Natural killer cell (primary cell): Measurements from ENCODE around the gene MAPK8IP3. TPM values are rescaled to one million over a fixed set of nuclear protein-coding genes. Genes with fewer than 3 reads are reported as not detected.

Experiments
- ATAC-seq, 3 donors: fragments of 150-1000 bp in 2 of 3; fragments of 200-7000 bp in 1 of 3; cut with Tn5 transposase; 1 replicate in 1 of 3; 2 replicates in 2 of 3; pipeline ENCODE4 v1.10.0; 2021; ENCODE audit warnings: mild to moderate bottlenecking in 2 of 3, moderate library complexity in 2 of 3
- DNase-seq, 2 donors: peaks; one replicate each; pipeline versions ENCODE4 v3.0.0 to v3.0.0-alpha.2; 2013 to 2021; ENCODE audit warnings: mixed read lengths in 1 of 2
- H3K27ac ChIP-seq: one replicate; pipeline ENCODE4 v1.5.1; 2013; ENCODE audit warnings: mild to moderate bottlenecking, low read length
- H3K27me3 ChIP-seq: one replicate; pipeline ENCODE4 v1.6.1; 2013; ENCODE audit warnings: low read length; ENCODE audit not compliant: control insufficient read depth, insufficient read depth
- H3K36me3 ChIP-seq: one replicate; pipeline ENCODE4 v1.6.1; 2013; ENCODE audit warnings: low read length; ENCODE audit not compliant: control insufficient read depth, insufficient read depth
- H3K4me1 ChIP-seq: one replicate; pipeline ENCODE4 v1.6.1; 2013; ENCODE audit warnings: low read length; ENCODE audit not compliant: control insufficient read depth, insufficient read depth
- H3K4me3 ChIP-seq: one replicate; pipeline ENCODE4 v1.5.1; 2013; ENCODE audit warnings: low read length
- H3K9me3 ChIP-seq: one replicate; pipeline ENCODE4 v1.6.1; 2013; ENCODE audit warnings: low read length; ENCODE audit not compliant: control insufficient read depth, insufficient read depth
- H3K27ac Mint-ChIP-seq, 2 donors: one replicate each; pipeline ENCODE4 v1.8.0; 2022; ENCODE audit warnings: mild to moderate bottlenecking in 2 of 2, mixed read lengths in 2 of 2, moderate library complexity in 1 of 2
- H3K27me3 Mint-ChIP-seq, 2 donors: one replicate each; pipeline ENCODE4 v1.8.0; 2022; ENCODE audit warnings: low read depth in 2 of 2, mixed read lengths in 2 of 2
- H3K36me3 Mint-ChIP-seq: one replicate; pipeline ENCODE4 v1.8.0; 2022; ENCODE audit warnings: mixed read lengths
- H3K4me1 Mint-ChIP-seq, 2 donors: one replicate each; pipeline ENCODE4 v1.8.0; 2022; ENCODE audit warnings: mixed read lengths in 2 of 2
- H3K4me3 Mint-ChIP-seq: one replicate; pipeline ENCODE4 v1.8.0; 2022; ENCODE audit warnings: mild to moderate bottlenecking, moderate library complexity, mixed read lengths
- H3K9me3 Mint-ChIP-seq, 2 donors: one replicate each; pipeline ENCODE4 v1.8.0; 2022; ENCODE audit warnings: mixed read lengths in 2 of 2
- CTCF ChIP-seq: fragments of 200-600 bp; IDR thresholded peaks from one replicate; pipeline ENCODE4 v1.8.0; 2022; ENCODE audit warnings: antibody characterized with exemption
- WGBS: methylation state at CpG from one replicate; pipeline ENCODE4 v1.1.7; 2013; ENCODE audit warnings: missing lambda C conversion rate; ENCODE audit not compliant: insufficient coverage; 5-methylcytosine and 5-hydroxymethylcytosine counted together
- intact Hi-C: fragments of 100-400 bp; cut with micrococcal nuclease; formaldehyde crosslinking; loops from one replicate; pipeline ENCODE4 v1.14.2; 2022
- total RNA-seq, 4 donors: library from RNA; stranded (reverse); fragments of 120-200 nt in 1 of 4; gene quantifications; one replicate each; pipeline versions ENCODE4 v1.2.3 to v1.2.4, GENCODE V29; 2013 to 2022

MAPK8IP3 gene
- total RNA-seq, 3 donors from 2014 or later (not counting 1 experiment from before 2014, with no cell fraction given) = 272 to 291 (median 285) TPM

- Mint-ChIP-seq H3K4me1 (peaks cover 0 to 8% of the 10 kb centered on the region in 2 donors), H3K27me3 (no peaks in the 10 kb centered on the region), H3K4me3 (no peak overlapping the region), H3K9me3 (no peaks in the 10 kb centered on the region), H3K36me3 (peaks cover 13% of the 10 kb centered on the region), H3K27ac (no peak overlapping the region)
- TF ChIP-seq CTCF = no peak
- ATAC-seq (no peak), DNase-seq (no peak)
- WGBS = 88% methylated on average over 4 of the region's 5 CpGs
- no peaks in the 10 kb centered on the region for H3K4me1 ChIP-seq
- no peaks in the 10 kb centered on the region for H3K9me3 ChIP-seq
- H3K27ac ChIP-seq = no peak overlapping the region
- no peaks in the 10 kb centered on the region for H3K27me3 ChIP-seq
- intact Hi-C loops = no loop called here
- no peak overlapping the region for H3K4me3 ChIP-seq
- peaks cover 72% of the 10 kb centered on the region for H3K36me3 ChIP-seq
Observed at GRCh38 chr16:1659031-1659430, 47.0 kb upstream of the MAPK8IP3 start.

DNA sequence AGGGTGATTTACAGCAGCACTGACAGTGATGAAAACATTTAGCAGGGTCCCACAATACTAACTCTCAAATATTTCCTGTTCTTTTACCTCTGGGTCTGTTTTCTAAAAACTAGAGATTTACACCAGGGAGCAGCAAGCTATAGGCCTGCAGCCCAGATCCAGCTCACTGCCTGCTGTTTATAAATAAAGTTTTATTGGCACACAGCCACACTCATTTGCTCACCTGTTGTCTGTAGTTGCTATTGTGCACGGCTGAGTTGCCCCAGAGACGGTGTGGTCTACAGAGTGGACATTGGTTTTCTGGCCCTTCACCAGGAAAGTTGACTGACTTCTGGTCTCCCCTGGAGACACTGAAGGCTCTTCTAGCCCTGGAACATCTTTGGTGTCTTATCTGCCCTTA lies 44.2 kb upstream of the MAPK8IP3 start:
- Mint-ChIP-seq H3K27me3 (no peaks in the 10 kb centered on the region), H3K9me3 (no peaks in the 10 kb centered on the region), H3K27ac (no peak overlapping the region), H3K4me3 (no peak overlapping the region), H3K36me3 (no peaks in the 10 kb centered on the region), H3K4me1 (no peaks in the 10 kb centered on the region)
- peaks cover 71% of the 10 kb centered on the region for H3K36me3 ChIP-seq
- H3K4me1 ChIP-seq = no peaks in the 10 kb centered on the region
- ATAC-seq (no peak), DNase-seq (no peak)
- H3K9me3 ChIP-seq = no peaks in the 10 kb centered on the region
- intact Hi-C loops = no loop called here
- no peak for TF ChIP-seq CTCF
- 96% methylated on average over 2 of the region's 2 CpGs for WGBS
- H3K27ac ChIP-seq = no peak overlapping the region
- H3K4me3 ChIP-seq = no peak overlapping the region
- no peaks in the 10 kb centered on the region for H3K27me3 ChIP-seq

- no peak for TF ChIP-seq CTCF
- Histone ChIP-seq H3K27me3 (no peaks in the 10 kb centered on the region), H3K27ac (no peak overlapping the region), H3K9me3 (no peaks in the 10 kb centered on the region), H3K4me3 (no peak overlapping the region), H3K4me1 (no peaks in the 10 kb centered on the region), H3K36me3 (peaks cover 71% of the 10 kb centered on the region)
- intact Hi-C loops = no loop called here
- Mint-ChIP-seq H3K27me3 (no peaks in the 10 kb centered on the region), H3K27ac (no peak overlapping the region), H3K9me3 (no peaks in the 10 kb centered on the region), H3K4me3 (no peak overlapping the region), H3K4me1 (no peaks in the 10 kb centered on the region), H3K36me3 (no peaks in the 10 kb centered on the region)
- 97% methylated on average over 18 of the region's 20 CpGs for WGBS
- ATAC-seq (no peak), DNase-seq (no peak)
Observed at GRCh38 chr16:1662543-1662942, 43.5 kb upstream of the MAPK8IP3 start.

- H3K9me3 ChIP-seq = no peaks in the 10 kb centered on the region
- ATAC-seq = no peak
- WGBS = 95% methylated on average over 15 of the region's 15 CpGs
- Mint-ChIP-seq H3K27me3 (no peaks in the 10 kb centered on the region), H3K4me1 (no peaks in the 10 kb centered on the region), H3K36me3 (no peaks in the 10 kb centered on the region), H3K27ac (no peak overlapping the region), H3K9me3 (no peaks in the 10 kb centered on the region), H3K4me3 (no peak overlapping the region)
- intact Hi-C loops = no loop called here
- H3K4me1 ChIP-seq = no peaks in the 10 kb centered on the region
- no peak overlapping the region for H3K27ac ChIP-seq
- H3K36me3 ChIP-seq = peaks cover 82% of the 10 kb centered on the region
- H3K4me3 ChIP-seq = no peak overlapping the region
- DNase-seq = no peak
- H3K27me3 ChIP-seq = no peaks in the 10 kb centered on the region
- TF ChIP-seq CTCF = no peak
Observed at GRCh38 chr16:1665829-1666228, 40.2 kb upstream of the MAPK8IP3 start.
